GM12872 (cell line): ENCODE results near the gene SLCO1B1.
A peak's percentile ranks its signal among the peaks of the same experiment; 100 is the strongest.

ENCODE experiments used
- TF ChIP-seq, protein P1 (sequence below): IDR thresholded peaks from 3 replicates; pipeline ENCODE4 v1.5.1; 2011; ENCODE audit warnings: low read depth, mild to moderate bottlenecking, low read length, moderate library complexity; ENCODE audit not compliant: insufficient read depth

SLCO1B1 gene

DNA sequence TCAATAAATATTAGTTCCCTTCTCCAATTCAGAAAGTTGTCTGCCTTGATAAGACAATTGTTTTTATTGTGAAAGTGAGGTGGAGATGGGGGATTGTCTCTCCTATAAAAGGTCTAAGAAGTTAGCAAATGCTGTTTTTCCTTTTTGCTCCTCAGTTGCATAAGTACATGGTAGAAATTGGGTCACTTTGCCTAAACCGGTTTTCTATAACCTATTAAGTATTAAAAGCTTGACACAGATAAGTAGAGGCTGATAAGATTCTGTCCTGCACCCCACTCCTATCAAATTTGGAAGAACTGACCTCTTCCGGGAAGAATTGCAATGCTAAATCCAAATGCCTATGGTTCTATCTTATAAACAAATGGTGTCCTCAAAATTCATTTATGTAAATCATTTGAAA, 7.0 kb downstream of the SLCO1B1 start:
- TF ChIP-seq, protein P1, sequence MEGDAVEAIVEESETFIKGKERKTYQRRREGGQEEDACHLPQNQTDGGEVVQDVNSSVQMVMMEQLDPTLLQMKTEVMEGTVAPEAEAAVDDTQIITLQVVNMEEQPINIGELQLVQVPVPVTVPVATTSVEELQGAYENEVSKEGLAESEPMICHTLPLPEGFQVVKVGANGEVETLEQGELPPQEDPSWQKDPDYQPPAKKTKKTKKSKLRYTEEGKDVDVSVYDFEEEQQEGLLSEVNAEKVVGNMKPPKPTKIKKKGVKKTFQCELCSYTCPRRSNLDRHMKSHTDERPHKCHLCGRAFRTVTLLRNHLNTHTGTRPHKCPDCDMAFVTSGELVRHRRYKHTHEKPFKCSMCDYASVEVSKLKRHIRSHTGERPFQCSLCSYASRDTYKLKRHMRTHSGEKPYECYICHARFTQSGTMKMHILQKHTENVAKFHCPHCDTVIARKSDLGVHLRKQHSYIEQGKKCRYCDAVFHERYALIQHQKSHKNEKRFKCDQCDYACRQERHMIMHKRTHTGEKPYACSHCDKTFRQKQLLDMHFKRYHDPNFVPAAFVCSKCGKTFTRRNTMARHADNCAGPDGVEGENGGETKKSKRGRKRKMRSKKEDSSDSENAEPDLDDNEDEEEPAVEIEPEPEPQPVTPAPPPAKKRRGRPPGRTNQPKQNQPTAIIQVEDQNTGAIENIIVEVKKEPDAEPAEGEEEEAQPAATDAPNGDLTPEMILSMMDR, result no peak

DNA sequence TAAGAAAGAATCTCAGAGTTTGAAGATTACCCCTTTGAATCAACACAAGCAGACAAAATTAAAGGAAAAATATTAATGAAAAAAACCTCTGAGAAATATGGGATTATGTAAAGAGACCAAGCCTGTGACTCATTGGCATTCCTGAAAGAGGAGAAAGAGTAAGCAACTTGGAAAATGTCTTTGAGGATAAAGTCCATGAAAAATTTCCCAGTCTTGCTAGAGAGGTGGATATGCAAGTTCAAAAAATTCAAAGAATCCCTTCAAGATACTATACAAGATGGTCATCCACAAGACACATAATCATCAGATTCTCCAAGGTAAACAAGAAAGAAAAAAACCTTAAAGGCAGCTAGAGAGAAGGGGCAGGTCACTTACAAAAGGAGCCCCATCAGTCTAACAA, 13.3 kb downstream of the SLCO1B1 start:
- TF ChIP-seq, protein P1, result no peak

DNA sequence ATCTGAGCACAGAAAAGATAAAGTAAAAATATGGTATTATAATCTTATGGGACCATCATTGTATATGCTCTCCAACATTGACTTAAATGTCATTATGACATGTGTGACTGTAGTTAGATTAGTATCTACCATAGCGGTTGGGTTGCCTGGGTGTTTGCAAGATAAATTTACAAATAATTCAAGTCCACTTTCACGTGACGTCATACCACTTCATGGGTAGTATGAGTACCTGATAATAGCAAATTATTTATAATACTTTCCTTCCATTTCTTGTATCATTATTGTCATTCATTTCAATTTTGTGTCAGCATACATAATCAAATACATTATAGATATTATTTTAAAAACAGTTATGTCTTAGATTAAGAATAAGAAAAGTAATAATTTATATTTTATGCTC, 20.2 kb downstream of the SLCO1B1 start:
- TF ChIP-seq, protein P1, result no peak

DNA sequence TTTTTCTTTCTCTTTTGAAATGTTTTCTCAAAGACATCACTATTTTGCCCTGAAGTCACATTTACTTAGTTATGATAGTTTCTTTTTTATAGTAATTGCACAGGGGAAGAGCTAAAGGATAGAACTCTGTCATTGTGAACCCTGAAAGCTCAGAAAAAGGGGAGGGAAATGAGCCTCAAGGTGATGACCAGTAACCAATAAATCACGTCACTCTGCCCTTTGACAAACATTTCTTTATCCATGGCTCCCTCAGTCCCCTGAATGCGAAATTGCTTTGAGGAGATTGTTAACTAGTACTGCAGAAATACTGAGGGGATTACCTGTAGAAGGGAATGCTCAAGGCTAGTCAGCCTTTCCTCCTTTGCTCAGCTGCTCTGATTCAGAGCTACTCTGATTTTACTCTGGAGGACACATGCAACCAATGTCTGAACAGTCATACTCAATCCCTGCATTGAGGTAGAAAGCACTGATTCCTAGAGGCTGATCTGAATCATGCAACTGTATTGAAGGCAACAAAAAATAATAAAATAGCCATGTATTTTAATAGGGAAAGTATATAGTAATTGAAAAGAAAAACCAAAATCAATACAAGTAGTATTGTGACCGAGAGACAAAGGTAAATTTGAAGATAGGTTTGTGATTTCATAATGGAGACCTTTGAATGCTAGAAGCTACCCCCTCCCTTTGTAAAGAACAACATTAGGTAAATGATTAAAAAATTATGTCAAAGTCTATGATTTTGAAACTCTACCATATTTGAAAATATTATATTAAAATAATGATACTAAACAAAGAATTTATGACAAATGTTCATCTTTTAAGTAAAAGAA, 24.7 kb downstream of the SLCO1B1 start:
- TF ChIP-seq, protein P1, result no peak

DNA sequence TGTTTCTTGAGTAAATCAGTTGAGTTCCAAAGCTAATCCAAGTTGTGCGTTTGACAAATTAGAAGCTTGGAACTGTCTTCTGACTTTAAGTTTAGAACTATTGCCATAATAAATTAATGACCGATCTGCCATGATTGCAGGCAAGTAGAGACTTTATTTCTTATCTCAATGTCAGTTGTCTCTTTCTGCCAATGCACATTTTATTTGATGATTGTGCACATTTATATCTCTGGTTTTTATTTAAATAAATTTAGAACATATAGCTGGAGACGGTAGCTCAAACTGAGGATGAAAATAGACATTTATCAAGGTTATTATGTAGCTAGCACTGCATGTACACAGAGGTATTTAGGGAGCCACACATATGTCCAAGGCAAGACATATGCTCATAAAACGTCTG, 34.1 kb downstream of the SLCO1B1 start:
- TF ChIP-seq, protein P1, result no peak

DNA sequence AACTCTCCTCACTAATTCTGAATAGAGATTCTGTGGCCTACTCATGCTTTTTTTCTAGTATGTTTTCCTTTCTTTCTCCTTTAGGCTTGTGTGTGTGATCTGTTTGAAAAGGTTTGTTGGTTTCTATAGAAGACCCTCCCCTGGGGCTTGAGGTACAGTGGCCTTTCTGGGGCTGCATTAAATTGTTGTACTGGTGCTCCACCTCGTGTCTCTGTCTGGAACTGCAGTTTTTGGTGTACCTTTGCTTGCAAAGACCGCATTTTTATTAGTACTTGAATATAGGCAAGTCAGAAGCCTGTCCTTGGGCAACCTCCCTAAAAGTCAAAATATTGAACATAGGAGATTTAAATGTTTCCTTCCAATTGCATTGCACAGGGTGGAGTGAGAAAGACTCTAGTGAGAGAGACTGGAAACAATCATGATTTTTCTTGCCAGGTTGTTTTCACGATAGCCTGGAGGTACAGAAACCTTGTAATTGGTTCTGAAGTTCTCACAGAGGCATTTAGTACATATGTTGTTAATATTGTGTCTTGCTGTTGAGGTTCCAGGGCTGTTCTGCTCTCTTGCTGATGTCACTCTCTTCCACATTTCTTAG, 39.0 kb downstream of the SLCO1B1 start:
- TF ChIP-seq, protein P1, result peak; percentile 75

DNA sequence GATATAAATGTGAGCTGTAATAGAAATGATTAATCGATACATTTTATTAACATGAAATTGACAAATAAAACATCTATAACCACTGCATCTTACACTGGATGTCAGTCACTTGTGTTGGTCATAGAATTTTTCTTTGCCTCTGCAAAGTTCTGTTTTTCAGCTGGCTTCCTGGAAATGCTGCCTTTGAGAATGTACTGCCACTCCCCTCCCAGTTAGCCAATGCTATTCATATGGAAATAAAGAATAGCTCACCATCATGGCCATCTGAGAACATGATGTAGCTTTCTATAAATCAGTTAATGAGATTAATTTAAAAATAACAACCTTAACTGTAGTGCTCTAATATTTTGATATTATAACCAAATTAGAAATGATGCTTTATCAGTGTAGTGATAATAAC, 41.1 kb downstream of the SLCO1B1 start:
- TF ChIP-seq, protein P1, result no peak
